ENCODE data around the gene GDF10.

GRCh38 chr10:47253651-47254375 is 46.2 kb upstream of the GDF10 start:
- TF ChIP-seq CTCF (IDR thresholded peaks at IDR 0.05 in 8 of 11, conservative IDR thresholded peaks at IDR 0.05 in 3 of 11): no peak
- TF ChIP-seq POLR2A (IDR thresholded peaks at IDR 0.05): no peak
- TF ChIP-seq POLR2AphosphoS5 (IDR thresholded peaks at IDR 0.05): no peak
